IMR-90 (cell line): ENCODE measurements around the gene CEP41. TPM values are rescaled to one million over a fixed set of nuclear protein-coding genes. Genes with fewer than 3 reads are reported as not detected.

ENCODE experiments used
- ATAC-seq: fragments of 200-7000 bp; cut with Tn5 transposase; 2 replicates; pipeline ENCODE4 v1.9.1; 2020; ENCODE audit warnings: low read depth, mild to moderate bottlenecking, moderate library complexity
- BruUV-seq: library from RNA; stranded (reverse); fragments of 400-500 nt; replicated peaks from 2 replicates; lab custom pipeline; 2021; lab: Mats Ljungman, UMichigan
- CTCF ChIA-PET: fragments of 300-600 bp; formaldehyde crosslinking; extraction: SDS; loops from one replicate; lab custom pipeline; 2021; ENCODE audit warnings: antibody characterized with exemption; lab: Yijun Ruan, JAX
- POLR2A ChIA-PET: fragments of 300-600 bp; sonication (Branson Sonifier 250); formaldehyde crosslinking; loops from one replicate; lab custom pipeline; 2022; ENCODE audit warnings: antibody characterized with exemption; ENCODE audit not compliant: unreplicated experiment; lab: Charles Lee
- DNase-seq: peaks from one replicate; pipeline ENCODE4 v3.0.0; 2013
- H2AFZ ChIP-seq: replicated peaks from 2 replicates; pipeline ENCODE3; 2013; ENCODE audit warnings: low read length, mild to moderate bottlenecking; ENCODE audit not compliant: poor library complexity
- H2AK5ac ChIP-seq: 2 replicates; pipeline ENCODE4 v1.6.1; 2013; ENCODE audit warnings: low read depth, low read length, inconsistent platforms
- H2AK9ac ChIP-seq: replicated peaks from 2 replicates; pipeline ENCODE3; 2013; ENCODE audit warnings: mild to moderate bottlenecking, low read depth, low read length, moderate library complexity; ENCODE audit not compliant: poor library complexity
- H2BK120ac ChIP-seq: 2 replicates; pipeline ENCODE4 v1.6.1; 2013; ENCODE audit warnings: low read depth, low read length, inconsistent platforms
- H2BK15ac ChIP-seq: 3 replicates; pipeline ENCODE4 v1.6.1; 2013; ENCODE audit warnings: low read depth, low read length, inconsistent platforms
- H2BK20ac ChIP-seq: 2 replicates; pipeline ENCODE4 v1.6.1; 2013; ENCODE audit warnings: low read depth, mild to moderate bottlenecking, inconsistent platforms, low read length, moderate library complexity
- H2BK5ac ChIP-seq: 2 replicates; pipeline ENCODE4 v1.6.1; 2013; ENCODE audit warnings: mild to moderate bottlenecking, low read depth, low read length, inconsistent platforms; ENCODE audit not compliant: poor library complexity, severe bottlenecking
- H3K14ac ChIP-seq: replicated peaks from 2 replicates; pipeline ENCODE4 v1.6.1; 2013; ENCODE audit warnings: low read depth, low read length, inconsistent platforms
- H3K18ac ChIP-seq: 2 replicates; pipeline ENCODE4 v1.6.1; 2013; ENCODE audit warnings: low read depth, low read length, control low read depth
- H3K23ac ChIP-seq: 2 replicates; pipeline ENCODE4 v1.6.1; 2013; ENCODE audit warnings: low read depth, low read length, inconsistent platforms
- H3K27ac ChIP-seq: 2 replicates; pipeline ENCODE4 v1.5.1; 2013; ENCODE audit warnings: mild to moderate bottlenecking, control low read depth, low read length; ENCODE audit not compliant: insufficient read depth
- H3K27me3 ChIP-seq: 2 replicates; pipeline ENCODE4 v1.6.1; 2013; ENCODE audit warnings: low read length; ENCODE audit not compliant: control insufficient read depth, insufficient read depth
- H3K36me3 ChIP-seq: 2 replicates; pipeline ENCODE4 v1.6.1; 2013; ENCODE audit warnings: low read length, mixed read lengths; ENCODE audit not compliant: control insufficient read depth, insufficient read depth
- H3K4ac ChIP-seq: 2 replicates; pipeline ENCODE4 v1.6.1; 2013; ENCODE audit warnings: low read depth, low read length, inconsistent platforms
- H3K4me1 ChIP-seq: 2 replicates; pipeline ENCODE4 v1.6.1; 2013; ENCODE audit warnings: low read length, mixed read lengths; ENCODE audit not compliant: control insufficient read depth, insufficient read depth
- H3K4me2 ChIP-seq: 2 replicates; pipeline ENCODE4 v1.6.1; 2013; ENCODE audit warnings: low read depth, mild to moderate bottlenecking, control low read depth, low read length, moderate library complexity
- H3K4me3 ChIP-seq: 2 replicates; pipeline ENCODE4 v1.5.1; 2013; ENCODE audit warnings: low read depth, mild to moderate bottlenecking, control low read depth, low read length, moderate library complexity; ENCODE audit not compliant: insufficient read depth
- H3K56ac ChIP-seq: 2 replicates; pipeline ENCODE4 v1.6.1; 2013; ENCODE audit warnings: low read length, inconsistent platforms; ENCODE audit not compliant: insufficient read depth; ENCODE audit errors: extremely low read depth
- H3K79me1 ChIP-seq, 2 experiments: 2 replicates each; pipeline ENCODE4 v1.6.1; 2013; ENCODE audit warnings: low read length in 2 of 2, inconsistent platforms in 1 of 2, low read depth in 1 of 2
- H3K9ac ChIP-seq: 2 replicates; pipeline ENCODE4 v1.6.1; 2013; ENCODE audit warnings: low read depth, low read length, control low read depth
- H3K9me1 ChIP-seq: 2 replicates; pipeline ENCODE4 v1.6.1; 2013; ENCODE audit warnings: low read length, inconsistent platforms; ENCODE audit not compliant: insufficient read depth
- H3K9me3 ChIP-seq: 2 replicates; pipeline ENCODE4 v1.6.1; 2013; ENCODE audit warnings: low read length; ENCODE audit not compliant: control insufficient read depth, insufficient read depth
- H4K20me1 ChIP-seq: 2 replicates; pipeline ENCODE4 v1.6.1; 2013; ENCODE audit warnings: low read length, inconsistent platforms; ENCODE audit not compliant: insufficient read depth
- H4K5ac ChIP-seq: 2 replicates; pipeline ENCODE4 v1.6.1; 2013; ENCODE audit warnings: mild to moderate bottlenecking, low read depth, low read length, control low read depth
- H4K8ac ChIP-seq, 2 experiments: 2 replicates each; pipeline ENCODE4 v1.6.1; 2013; ENCODE audit warnings: low read depth in 2 of 2, low read length in 2 of 2, control low read depth in 1 of 2, inconsistent platforms in 1 of 2
- H4K91ac ChIP-seq: 2 replicates; pipeline ENCODE4 v1.6.1; 2013; ENCODE audit warnings: low read depth, low read length, inconsistent platforms; ENCODE audit not compliant: insufficient read depth
- BHLHE40 ChIP-seq: fragments of 150-350 bp; IDR thresholded peaks from 2 replicates; pipeline ENCODE4 v1.6.1; 2016; ENCODE audit warnings: mild to moderate bottlenecking, low read depth, low read length
- CHD1 ChIP-seq: IDR thresholded peaks from 2 replicates; pipeline ENCODE4 v1.6.1; 2012; ENCODE audit warnings: low read depth, low read length, improper control_type of control experiment
- FOS ChIP-seq: fragments of 150-350 bp; IDR thresholded peaks from 2 replicates; pipeline ENCODE4 v1.6.1; 2016; ENCODE audit warnings: low read depth, low read length
- MAZ ChIP-seq: IDR thresholded peaks from 2 replicates; pipeline ENCODE4 v1.6.1; 2012; ENCODE audit warnings: low read depth, mild to moderate bottlenecking, low read length, improper control_type of control experiment, moderate library complexity, borderline replicate concordance
- POLR2A ChIP-seq: IDR thresholded peaks from 2 replicates; pipeline ENCODE4 v1.6.1; 2012; ENCODE audit warnings: mild to moderate bottlenecking, low read depth, low read length
- RAD21 ChIP-seq: IDR thresholded peaks from 2 replicates; pipeline ENCODE4 v1.6.1; 2012; ENCODE audit warnings: low read length, improper control_type of control experiment
- RCOR1 ChIP-seq: IDR thresholded peaks from 2 replicates; pipeline ENCODE4 v1.6.1; 2012; ENCODE audit warnings: mild to moderate bottlenecking, low read length, improper control_type of control experiment; ENCODE audit not compliant: insufficient replicate concordance
- SMC3 ChIP-seq: fragments of 150-350 bp; IDR thresholded peaks from 2 replicates; pipeline ENCODE4 v1.6.1; 2016; ENCODE audit warnings: low read depth, mild to moderate bottlenecking, antibody characterized with exemption, low read length, moderate library complexity
- WGBS, 2 experiments: methylation state at CpG; one replicate each; pipeline versions ENCODE4 v1.1.5 to v1.1.7; 2013; ENCODE audit warnings: missing lambda C conversion rate in 2 of 2; ENCODE audit not compliant: insufficient read length in 1 of 2; ENCODE audit errors: extremely low coverage in 2 of 2; 5-methylcytosine and 5-hydroxymethylcytosine counted together
- dilution Hi-C: fragments of 300-500 bp; cut with HindIII; formaldehyde crosslinking; loops from one replicate; pipeline ENCODE4 v1.14.3; 2018; ENCODE audit warnings: low sequenced_read_pairs; ENCODE audit not compliant: unreplicated experiment
- in situ Hi-C: fragments of 300-500 bp; cut with MboI; formaldehyde crosslinking; loops from 3 replicates; pipeline ENCODE4 v1.14.3; 2019; ENCODE audit warnings: low sequenced_read_pairs, inconsistent platforms, mixed read lengths
- intact Hi-C: fragments of 100-400 bp; cut with micrococcal nuclease; formaldehyde crosslinking; loops from 2 replicates; pipeline ENCODE4 v1.10.0; 2022
- polyA plus RNA-seq, 3 experiments: library from polyadenylated mRNA; depleted of rRNA; stranded (reverse); fragments of >200 nt; gene quantifications; 2 replicates each; pipeline ENCODE4 v1.2.3, GENCODE V29; 2012; ENCODE audit warnings: low replicate concordance in 1 of 3
- total RNA-seq: library from RNA; depleted of rRNA; stranded (reverse); fragments of >200 nt; gene quantifications from 2 replicates; pipeline ENCODE4 v1.2.3, GENCODE V29; 2012
- TF ChIP-seq, protein P1 (sequence below): fragments of 150-350 bp; IDR thresholded peaks from 2 replicates; pipeline ENCODE4 v1.6.1; 2016; ENCODE audit warnings: low read depth, mild to moderate bottlenecking, low read length, moderate library complexity, borderline replicate concordance
- TF ChIP-seq, protein P2 (sequence below): fragments of 150-350 bp; IDR thresholded peaks from 2 replicates; pipeline ENCODE4 v1.6.1; 2017; ENCODE audit warnings: mild to moderate bottlenecking, antibody characterized with exemption, low read length, low read depth
- TF ChIP-seq, protein P3 (sequence below): conservative IDR thresholded peaks from 2 replicates; pipeline ENCODE4 v1.5.1; 2012; ENCODE audit warnings: mild to moderate bottlenecking, low read depth, low read length, improper control_type of control experiment

CEP41 gene
- total and polyA plus RNA-seq, 2 of the 4 experiments (the other 2 are of a cell fraction), result 12.2 to 21.9 TPM

DNA sequence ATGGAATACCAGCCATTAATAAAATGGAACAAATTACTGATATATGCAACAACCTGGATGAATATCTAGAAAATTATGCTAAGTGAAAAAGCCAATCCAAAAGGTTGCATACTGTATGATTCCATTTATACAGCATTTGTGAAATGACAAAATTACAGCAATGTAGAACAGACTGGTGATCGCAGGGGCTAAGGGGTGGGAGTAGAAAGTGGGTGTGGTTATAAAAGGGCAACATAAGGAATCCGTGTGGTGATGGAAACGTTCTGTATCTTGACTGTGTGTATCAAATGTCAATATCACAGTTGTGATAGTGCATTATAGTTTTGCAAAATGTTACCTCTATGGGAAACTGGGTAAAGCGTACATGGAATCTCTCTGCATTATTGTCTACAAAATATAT is 15.0 kb downstream of the CEP41 start:
- BruUV-seq, result no TSS peak
- ATAC-seq, result no peak
- POLR2A ChIA-PET, result no interaction called here
- no peak overlapping the region for H3K4me2 ChIP-seq
- H3K18ac ChIP-seq, result no peak overlapping the region
- H3K79me1 ChIP-seq, result peaks cover 0 to 15% of the 10 kb centered on the region in 2 experiments; a peak in 3 of 4 replicates
- no peak overlapping the region for H2AK5ac ChIP-seq
- no peak overlapping the region for H4K8ac ChIP-seq
- no peak overlapping the region for H3K56ac ChIP-seq
- dilution Hi-C loops, result no loop called here
- H2BK120ac ChIP-seq, result no peak overlapping the region
- no peak overlapping the region for H2BK15ac ChIP-seq
- CTCF ChIA-PET, result no interaction called here
- H3K4me1 ChIP-seq, result peaks cover 4% of the 10 kb centered on the region; the same call in 1 of the 2 replicates
- no peak overlapping the region for H4K5ac ChIP-seq
- no peak overlapping the region for H2BK5ac ChIP-seq
- H3K27me3 ChIP-seq, result no peaks in the 10 kb centered on the region
- H3K14ac ChIP-seq, result no peak overlapping the region
- no peak overlapping the region for H3K4me3 ChIP-seq
- no peak for DNase-seq
- H3K9me3 ChIP-seq, result no peaks in the 10 kb centered on the region
- no peak overlapping the region for H3K23ac ChIP-seq
- H3K4ac ChIP-seq, result no peak overlapping the region
- in situ Hi-C loops, result no loop called here
- H3K36me3 ChIP-seq, result no peaks in the 10 kb centered on the region
- H2AK9ac ChIP-seq, result no peak overlapping the region
- no CpG with 5 or more reads among the region's 4 CpGs for WGBS, 2 experiments
- H4K91ac ChIP-seq, result no peak overlapping the region
- no peak overlapping the region for H2AFZ ChIP-seq
- H3K9ac ChIP-seq, result no peak overlapping the region
- no peak overlapping the region for H3K27ac ChIP-seq
- no peak overlapping the region for H2BK20ac ChIP-seq
- H4K20me1 ChIP-seq, result no peaks in the 10 kb centered on the region
- TF ChIP-seq, protein P1, sequence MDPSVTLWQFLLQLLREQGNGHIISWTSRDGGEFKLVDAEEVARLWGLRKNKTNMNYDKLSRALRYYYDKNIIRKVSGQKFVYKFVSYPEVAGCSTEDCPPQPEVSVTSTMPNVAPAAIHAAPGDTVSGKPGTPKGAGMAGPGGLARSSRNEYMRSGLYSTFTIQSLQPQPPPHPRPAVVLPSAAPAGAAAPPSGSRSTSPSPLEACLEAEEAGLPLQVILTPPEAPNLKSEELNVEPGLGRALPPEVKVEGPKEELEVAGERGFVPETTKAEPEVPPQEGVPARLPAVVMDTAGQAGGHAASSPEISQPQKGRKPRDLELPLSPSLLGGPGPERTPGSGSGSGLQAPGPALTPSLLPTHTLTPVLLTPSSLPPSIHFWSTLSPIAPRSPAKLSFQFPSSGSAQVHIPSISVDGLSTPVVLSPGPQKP, result no peak
- TF ChIP-seq POLR2A, result no peak
- no peak for TF ChIP-seq BHLHE40
- TF ChIP-seq CHD1, result no peak
- TF ChIP-seq FOS, result no peak
- TF ChIP-seq SMC3, result no peak
- TF ChIP-seq, protein P2, sequence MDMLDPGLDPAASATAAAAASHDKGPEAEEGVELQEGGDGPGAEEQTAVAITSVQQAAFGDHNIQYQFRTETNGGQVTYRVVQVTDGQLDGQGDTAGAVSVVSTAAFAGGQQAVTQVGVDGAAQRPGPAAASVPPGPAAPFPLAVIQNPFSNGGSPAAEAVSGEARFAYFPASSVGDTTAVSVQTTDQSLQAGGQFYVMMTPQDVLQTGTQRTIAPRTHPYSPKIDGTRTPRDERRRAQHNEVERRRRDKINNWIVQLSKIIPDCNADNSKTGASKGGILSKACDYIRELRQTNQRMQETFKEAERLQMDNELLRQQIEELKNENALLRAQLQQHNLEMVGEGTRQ, result no peak
- no peak for TF ChIP-seq MAZ
- no peak for TF ChIP-seq RCOR1
- TF ChIP-seq, protein P3, sequence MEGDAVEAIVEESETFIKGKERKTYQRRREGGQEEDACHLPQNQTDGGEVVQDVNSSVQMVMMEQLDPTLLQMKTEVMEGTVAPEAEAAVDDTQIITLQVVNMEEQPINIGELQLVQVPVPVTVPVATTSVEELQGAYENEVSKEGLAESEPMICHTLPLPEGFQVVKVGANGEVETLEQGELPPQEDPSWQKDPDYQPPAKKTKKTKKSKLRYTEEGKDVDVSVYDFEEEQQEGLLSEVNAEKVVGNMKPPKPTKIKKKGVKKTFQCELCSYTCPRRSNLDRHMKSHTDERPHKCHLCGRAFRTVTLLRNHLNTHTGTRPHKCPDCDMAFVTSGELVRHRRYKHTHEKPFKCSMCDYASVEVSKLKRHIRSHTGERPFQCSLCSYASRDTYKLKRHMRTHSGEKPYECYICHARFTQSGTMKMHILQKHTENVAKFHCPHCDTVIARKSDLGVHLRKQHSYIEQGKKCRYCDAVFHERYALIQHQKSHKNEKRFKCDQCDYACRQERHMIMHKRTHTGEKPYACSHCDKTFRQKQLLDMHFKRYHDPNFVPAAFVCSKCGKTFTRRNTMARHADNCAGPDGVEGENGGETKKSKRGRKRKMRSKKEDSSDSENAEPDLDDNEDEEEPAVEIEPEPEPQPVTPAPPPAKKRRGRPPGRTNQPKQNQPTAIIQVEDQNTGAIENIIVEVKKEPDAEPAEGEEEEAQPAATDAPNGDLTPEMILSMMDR, result no peak
- TF ChIP-seq RAD21, result no peak
- H3K9me1 ChIP-seq, result peaks cover 5% of the 10 kb centered on the region; the same call in 1 of the 2 replicates
- intact Hi-C loops, result no loop called here
